NCI-H82 (cell line): Measurements from ENCODE around the gene STPG3.

ENCODE experiments used
- DNase-seq: peaks from one replicate; lab custom pipeline; 2025; lab: John Stamatoyannopoulos, UW

Gene STPG3

GRCh38 chr9:137280474-137281344, 29.6 kb downstream of the STPG3 start:
- DNase-seq, result peak; percentile 55

- DNase-seq, result no peak
Observed at GRCh38 chr9:137281345-137282116, 30.4 kb downstream of the STPG3 start.

GRCh38 chr9:137286975-137287383, 35.9 kb downstream of the STPG3 start:
- peak; percentile 88 for DNase-seq

- no peak for DNase-seq
Observed at GRCh38 chr9:137293094-137293481, 42.0 kb downstream of the STPG3 start.

GRCh38 chr9:137293482-137294090, 42.5 kb downstream of the STPG3 start:
- no peak for DNase-seq

GRCh38 chr9:137294091-137294680, 43.1 kb downstream of the STPG3 start:
- DNase-seq, result peak; percentile 70

- no peak for DNase-seq
Observed at GRCh38 chr9:137294681-137295237, 43.7 kb downstream of the STPG3 start.

GRCh38 chr9:137295238-137295811, 44.2 kb downstream of the STPG3 start:
- DNase-seq, result peak; percentile 45

- peak; percentile 38 for DNase-seq
Observed at GRCh38 chr9:137295849-137296669, 45.0 kb downstream of the STPG3 start.

GRCh38 chr9:137296670-137297664, 45.9 kb downstream of the STPG3 start:
- DNase-seq, result peak; percentile 27

- no peak for DNase-seq
Observed at GRCh38 chr9:137297966-137298365, 46.9 kb downstream of the STPG3 start.

- DNase-seq, result no peak
Observed at GRCh38 chr9:137298401-137299202, 47.5 kb downstream of the STPG3 start.

GRCh38 chr9:137299203-137299565, 48.1 kb downstream of the STPG3 start:
- no peak for DNase-seq

GRCh38 chr9:137299938-137300337, 48.9 kb downstream of the STPG3 start:
- peak; percentile 21 for DNase-seq

GRCh38 chr9:137300567-137301080, 49.5 kb downstream of the STPG3 start:
- DNase-seq, result peak; percentile 76

GRCh38 chr9:137301081-137301947, 50.2 kb downstream of the STPG3 start:
- peak; percentile 62 for DNase-seq

- peak; percentile 93 for DNase-seq
Observed at GRCh38 chr9:137302118-137302448, 51.0 kb downstream of the STPG3 start, which contains the start of gene NRARP. Gene NRARP (minus strand): TSS chr9:137302271. CDS start chr9:137301928, 343 bp downstream.
